ENCODE data around the gene UNC5CL. TPM values are rescaled to one million over a fixed set of nuclear protein-coding genes. Genes with fewer than 3 reads are reported as not detected.

UNC5CL gene
- total and polyA plus RNA-seq, 2 of the 8 experiments (the other 6 are each of a cell fraction or from before 2014, with no cell fraction given) = 1.3 to 1.7 TPM

DNA sequence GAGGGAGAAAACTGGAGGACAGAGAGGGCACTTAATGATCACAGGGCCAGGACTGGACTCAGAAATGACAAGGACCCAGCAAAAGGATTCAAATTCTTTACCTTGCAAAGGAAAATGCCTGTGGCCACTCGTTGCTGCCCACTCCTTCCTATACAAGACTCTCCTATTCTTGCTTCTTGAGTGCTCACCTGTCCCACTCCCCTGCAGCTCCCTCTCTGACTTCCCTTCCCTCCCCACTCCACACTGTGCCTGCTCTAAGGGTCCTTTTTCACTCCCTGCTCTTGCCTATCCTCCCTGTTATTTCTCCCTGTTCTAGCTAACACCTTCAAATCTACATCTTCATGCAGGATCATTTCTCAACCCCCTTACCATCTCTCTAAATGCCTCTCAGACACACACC, 56.1 kb downstream of the UNC5CL start:
- CTCF ChIA-PET (ENCODE audit: partially characterized antibody) = interaction anchor here (0.6 to 1.9 kb wide), 4 partner anchors 9 to 47 kb away, joined by 3 to 8 read pairs (median 5); no protein-coding TSS in a partner anchor
- Histone ChIP-seq H4K91ac (replicated peaks; ENCODE audit: insufficient read length, low read length) (no peak overlapping the region), H2AFZ (ENCODE audit: low read length) (peak overlapping the region; percentile 34; the same call in 1 of the 2 replicates), H3K9ac (replicated peaks in 1 of 4; ENCODE audit: extremely low read depth in 1 of 4, low read depth in 3 of 4, low read length in 3 of 4) (no peak overlapping the region), H3K9me3 (ENCODE audit: insufficient read depth in 2 of 2, low read depth in 1 of 2, low read length in 1 of 2) (no peaks in the 10 kb centered on the region), H3K4ac (replicated peaks; ENCODE audit: insufficient read length, low read depth, low read length) (no peak overlapping the region), H2BK12ac (ENCODE audit: low read depth, low read length) (peak overlapping the region; percentile 79), H3K14ac (ENCODE audit: insufficient read length) (no peak overlapping the region), H3K79me1 (ENCODE audit: low read depth, low read length) (no peaks in the 10 kb centered on the region), H2AK5ac (ENCODE audit: low read depth, low read length) (no peak overlapping the region), H3K79me2 (ENCODE audit: control insufficient read depth in 1 of 2, insufficient read depth in 2 of 2, low read length in 2 of 2) (no peaks in the 10 kb centered on the region), H2BK20ac (ENCODE audit: low read length) (peak overlapping the region; percentile 91), H2BK5ac (ENCODE audit: low read depth, low read length) (peak overlapping the region; percentile 48; the same call in 1 of the 2 replicates), H4K8ac (ENCODE audit: extremely low read depth, insufficient read depth, low read length) (no peak overlapping the region), H3K4me3 (ENCODE audit: extremely low read depth in 1 of 4, insufficient read depth in 2 of 4, low read depth in 3 of 4, low read length in 4 of 4) (no peak overlapping the region), H3K27me3 (replicated peaks in 1 of 4; ENCODE audit: control insufficient read depth in 3 of 4, extremely low read depth in 1 of 4, insufficient read depth in 3 of 4, low read length in 3 of 4) (peaks cover 0 to 2% (median 0%) of the 10 kb centered on the region in 4 experiments; a peak in 2 of 7 replicates), H4K5ac (ENCODE audit: insufficient read length, low read depth, low read length) (no peak overlapping the region), H2BK120ac (replicated peaks; ENCODE audit: low read depth, low read length) (no peak overlapping the region), H4K20me1 (replicated peaks in 1 of 2; ENCODE audit: control insufficient read depth in 1 of 2, insufficient read depth in 2 of 2, low read length in 2 of 2) (no peaks in the 10 kb centered on the region), H3K56ac (replicated peaks; ENCODE audit: insufficient read length, low read depth, low read length) (peak overlapping the region; percentile 43), H3K23ac (ENCODE audit: insufficient read length) (no peak overlapping the region), H3K27ac (ENCODE audit: low read depth, low read length) (no peak overlapping the region), H3K4me1 (replicated peaks in 1 of 4; ENCODE audit: control insufficient read depth in 3 of 4, insufficient read depth in 4 of 4, low read length in 3 of 4) (peaks cover 2 to 12% (median 3%) of the 10 kb centered on the region in 4 experiments; a peak in 6 of 7 replicates), H3K18ac (ENCODE audit: extremely low read depth, low read length) (peak overlapping the region; percentile 94), H3K23me2 (ENCODE audit: low read depth, low read length) (no peaks in the 10 kb centered on the region), H3K4me2 (ENCODE audit: insufficient read depth in 1 of 2, low read depth in 2 of 2, low read length in 2 of 2) (0 out of 4 replicates have a peak overlapping the region, but pooled peaks of 1 of the 2 experiments have one; percentile 34), H3K36me3 (ENCODE audit: control insufficient read depth in 2 of 4, insufficient read depth in 4 of 4, low read length in 3 of 4) (no peaks in the 10 kb centered on the region), H2BK15ac (ENCODE audit: low read length) (no peak overlapping the region)
- 50% methylated on average over 1 of the region's 1 CpG; no CpG with 5 or more reads in 1 of the 2 experiments for WGBS, 2 experiments (ENCODE audit: extremely low coverage in 1 of 2, insufficient coverage in 1 of 2, insufficient read length in 1 of 2, insufficient replicate concordance in 2 of 2, low coverage in 1 of 2, low lambda C conversion rate in 2 of 2, missing lambda C conversion rate in 1 of 2)
- no peak for DNase-seq (ENCODE audit: low read depth in 1 of 2, low spot score in 2 of 2)
- POLR2A ChIA-PET (ENCODE audit: partially characterized antibody) = interaction anchor here (1.6 kb wide), 1 partner anchor 14 kb away, joined by 6 read pairs; no protein-coding TSS in a partner anchor
- FAIRE-seq = no peak
- TF ChIP-seq CREB1 (IDR thresholded peaks at IDR 0.05) = no peak
- no peak for TF ChIP-seq ZNF274 (IDR thresholded peaks at IDR 0.05; ENCODE audit: borderline replicate concordance, extremely low read depth, low read length)
- no peak for TF ChIP-seq SAP30 (IDR thresholded peaks at IDR 0.05; ENCODE audit: insufficient read depth, insufficient replicate concordance, low read length)
- TF ChIP-seq, protein P1, sequence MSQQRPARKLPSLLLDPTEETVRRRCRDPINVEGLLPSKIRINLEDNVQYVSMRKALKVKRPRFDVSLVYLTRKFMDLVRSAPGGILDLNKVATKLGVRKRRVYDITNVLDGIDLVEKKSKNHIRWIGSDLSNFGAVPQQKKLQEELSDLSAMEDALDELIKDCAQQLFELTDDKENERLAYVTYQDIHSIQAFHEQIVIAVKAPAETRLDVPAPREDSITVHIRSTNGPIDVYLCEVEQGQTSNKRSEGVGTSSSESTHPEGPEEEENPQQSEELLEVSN (IDR thresholded peaks at IDR 0.05) = no peak
- TF ChIP-seq, protein P2, sequence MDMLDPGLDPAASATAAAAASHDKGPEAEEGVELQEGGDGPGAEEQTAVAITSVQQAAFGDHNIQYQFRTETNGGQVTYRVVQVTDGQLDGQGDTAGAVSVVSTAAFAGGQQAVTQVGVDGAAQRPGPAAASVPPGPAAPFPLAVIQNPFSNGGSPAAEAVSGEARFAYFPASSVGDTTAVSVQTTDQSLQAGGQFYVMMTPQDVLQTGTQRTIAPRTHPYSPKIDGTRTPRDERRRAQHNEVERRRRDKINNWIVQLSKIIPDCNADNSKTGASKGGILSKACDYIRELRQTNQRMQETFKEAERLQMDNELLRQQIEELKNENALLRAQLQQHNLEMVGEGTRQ (IDR thresholded peaks at IDR 0.05; ENCODE audit: low read length) = no peak
- no peak for TF ChIP-seq RAD21 (IDR thresholded peaks at IDR 0.05 in 1 of 2, conservative IDR thresholded peaks at IDR 0.05 in 1 of 2; ENCODE audit: low read depth in 2 of 2, low read length in 2 of 2)
- no peak for TF ChIP-seq HDAC6 (IDR thresholded peaks at IDR 0.05; ENCODE audit: low read depth, low read length)
- no peak for TF ChIP-seq EZH2 (IDR thresholded peaks at IDR 0.05; ENCODE audit: low read depth, low read length, severe bottlenecking)

Data from H1 (cell line).